KMS-11 (cell line): ENCODE measurements around the gene MUS81.
A peak's percentile ranks its signal among the peaks of the same experiment; 100 is the strongest.

ENCODE experiments used
- H2AFZ ChIP-seq: fragments of 200-600 bp; sonication (generic); 2 replicates; pipeline ENCODE4 v1.6.1; 2016; ENCODE audit warnings: antibody characterized with exemption, mixed run types, low read depth
- H3K27ac ChIP-seq: fragments of 200-600 bp; sonication (generic); 2 replicates; pipeline ENCODE4 v1.6.1; 2016; ENCODE audit warnings: mild to moderate bottlenecking, mixed run types
- H3K27me3 ChIP-seq: fragments of 200-600 bp; sonication (generic); 2 replicates; pipeline ENCODE4 v1.6.1; 2017; ENCODE audit warnings: mild to moderate bottlenecking, low read depth, mixed run types, moderate library complexity; ENCODE audit not compliant: insufficient read depth
- H3K36me3 ChIP-seq: fragments of 200-600 bp; sonication (generic); 2 replicates; pipeline ENCODE4 v1.6.1; 2017; ENCODE audit warnings: mild to moderate bottlenecking, mixed run types; ENCODE audit not compliant: insufficient read depth
- H3K4me1 ChIP-seq: fragments of 200-600 bp; sonication (generic); 2 replicates; pipeline ENCODE4 v1.6.1; 2016; ENCODE audit warnings: mild to moderate bottlenecking, low read depth, mixed run types; ENCODE audit not compliant: poor library complexity, severe bottlenecking
- H3K4me2 ChIP-seq: fragments of 200-600 bp; sonication (generic); 2 replicates; pipeline ENCODE4 v1.7.0; 2016; ENCODE audit warnings: mild to moderate bottlenecking, mixed run types
- H3K4me3 ChIP-seq: fragments of 200-600 bp; sonication (generic); IDR thresholded peaks from 2 replicates; pipeline ENCODE4 v1.6.1; 2017; ENCODE audit warnings: low read depth, low read length, mixed read lengths; ENCODE audit not compliant: insufficient read depth
- H3K79me2 ChIP-seq: fragments of 200-600 bp; sonication (generic); 2 replicates; pipeline ENCODE4 v1.6.1; 2016; ENCODE audit warnings: low read depth, mixed run types; ENCODE audit not compliant: insufficient read depth
- H3K9ac ChIP-seq: fragments of 200-600 bp; sonication (generic); 2 replicates; pipeline ENCODE4 v1.6.1; 2016; ENCODE audit warnings: mild to moderate bottlenecking, mixed run types
- H4K20me1 ChIP-seq: fragments of 200-600 bp; sonication (generic); 2 replicates; pipeline ENCODE4 v1.6.1; 2016; ENCODE audit warnings: mild to moderate bottlenecking, mixed run types; ENCODE audit not compliant: insufficient read depth
- CTCF ChIP-seq: fragments of 200-600 bp; sonication (generic); conservative IDR thresholded peaks from 2 replicates; pipeline ENCODE4 v1.6.1; 2017; ENCODE audit warnings: low read depth, mild to moderate bottlenecking, antibody characterized with exemption, low read length, moderate library complexity, mixed read lengths

The MUS81 gene

GRCh38 chr11:65853246-65853979 is 6.8 kb upstream of the MUS81 start:
- Histone ChIP-seq H3K9ac (no peak overlapping the region), H3K27ac (no peak overlapping the region)

GRCh38 chr11:65854161-65854592 is 6.1 kb upstream of the MUS81 start:
- Histone ChIP-seq H3K36me3 (peaks cover 13% of the 10 kb centered on the region; the same call in 1 of the 2 replicates), H4K20me1 (peaks cover 10% of the 10 kb centered on the region), H3K4me2 (no peak overlapping the region), H3K4me3 (no peak overlapping the region), H3K79me2 (peaks cover 35% of the 10 kb centered on the region), H3K4me1 (peaks cover 20% of the 10 kb centered on the region), H2AFZ (no peak overlapping the region), H3K9ac (no peak overlapping the region), H3K27ac (no peak overlapping the region), H3K27me3 (no peaks in the 10 kb centered on the region)
- TF ChIP-seq CTCF: no peak

More at GRCh38 chr11:65853246-65853979, 6.8 kb upstream of the MUS81 start:
- no peak overlapping the region for H3K4me2 ChIP-seq
- H3K4me3 ChIP-seq: no peak overlapping the region
- H3K27me3 ChIP-seq: no peaks in the 10 kb centered on the region
- peaks cover 15% of the 10 kb centered on the region for H3K4me1 ChIP-seq
- peaks cover 35% of the 10 kb centered on the region for H3K79me2 ChIP-seq
- H2AFZ ChIP-seq: no peak overlapping the region
- H4K20me1 ChIP-seq: peaks cover 10% of the 10 kb centered on the region
- no peak for TF ChIP-seq CTCF
- peaks cover 13% of the 10 kb centered on the region; the same call in 1 of the 2 replicates for H3K36me3 ChIP-seq

GRCh38 chr11:65854852-65855837 is 5.1 kb upstream of the MUS81 start:
- Histone ChIP-seq H2AFZ (no peak overlapping the region), H3K4me3 (no peak overlapping the region), H3K27me3 (no peaks in the 10 kb centered on the region), H3K4me2 (no peak overlapping the region; the same call in 1 of the 2 replicates), H3K27ac (no peak overlapping the region), H3K79me2 (peaks cover 35% of the 10 kb centered on the region), H3K9ac (no peak overlapping the region), H3K36me3 (peaks cover 13% of the 10 kb centered on the region; the same call in 1 of the 2 replicates), H4K20me1 (peaks cover 10% of the 10 kb centered on the region), H3K4me1 (peaks cover 20% of the 10 kb centered on the region)
- no peak for TF ChIP-seq CTCF

GRCh38 chr11:65855927-65856363 is 4.3 kb upstream of the MUS81 start:
- no peak for TF ChIP-seq CTCF
- H3K9ac ChIP-seq: no peak overlapping the region
- peak overlapping the region; percentile 98 for H3K4me2 ChIP-seq
- no peaks in the 10 kb centered on the region for H3K27me3 ChIP-seq
- H3K4me3 ChIP-seq: no peak overlapping the region
- peaks cover 38% of the 10 kb centered on the region for H3K79me2 ChIP-seq
- peaks cover 20% of the 10 kb centered on the region for H3K4me1 ChIP-seq
- peaks cover 10% of the 10 kb centered on the region for H4K20me1 ChIP-seq
- peaks cover 13% of the 10 kb centered on the region; the same call in 1 of the 2 replicates for H3K36me3 ChIP-seq
- no peak overlapping the region for H3K27ac ChIP-seq
- no peak overlapping the region for H2AFZ ChIP-seq
